ENCODE data around the gene BAX.

BAX gene

DNA sequence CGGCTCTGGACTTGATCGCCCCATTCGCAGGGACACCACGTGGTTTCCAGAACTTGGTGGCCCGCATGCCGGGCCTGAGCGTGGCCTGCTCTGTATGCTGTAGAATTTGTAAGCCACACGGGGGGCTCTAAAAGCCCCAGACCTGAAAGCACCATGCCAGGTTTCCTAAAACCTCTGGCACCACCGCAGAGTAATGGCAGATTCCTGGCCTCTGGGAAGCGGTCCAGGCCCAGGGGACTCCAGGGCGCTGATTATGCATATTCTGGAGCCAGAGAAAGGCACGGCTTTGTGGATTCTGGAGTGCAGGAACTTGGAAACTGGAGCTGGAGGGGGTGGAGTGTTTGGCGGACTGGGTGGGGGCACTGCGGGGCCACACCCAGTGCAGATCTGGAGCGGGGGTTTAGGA is 14.1 kb downstream of the BAX start:
- H3K27ac ChIP-seq (replicated peaks): no peak overlapping the region
- TF ChIP-seq CTCF (IDR thresholded peaks at IDR 0.05; ENCODE audit: insufficient read depth, low read length) (no peak), POLR2AphosphoS5 (IDR thresholded peaks at IDR 0.05; ENCODE audit: low read depth) (no peak), SPI1 (IDR thresholded peaks at IDR 0.05; ENCODE audit: borderline replicate concordance, low read depth) (no peak), GABPA (IDR thresholded peaks at IDR 0.05; ENCODE audit: low read depth) (no peak)
- no peaks in the 10 kb centered on the region for H3K27me3 ChIP-seq (ENCODE audit: insufficient read depth, poor library complexity, severe bottlenecking)
- H3K4me3 ChIP-seq (replicated peaks; ENCODE audit: insufficient read depth, low read length): no peak overlapping the region
- DNase-seq (ENCODE audit: low read depth in 1 of 2, low spot score in 1 of 2): no peak

GRCh38 chr19:48969276-48970138 is 14.8 kb downstream of the BAX start:
- H3K27ac ChIP-seq (replicated peaks): no peak overlapping the region
- H3K4me3 ChIP-seq (replicated peaks; ENCODE audit: insufficient read depth, low read length): no peak overlapping the region

DNA sequence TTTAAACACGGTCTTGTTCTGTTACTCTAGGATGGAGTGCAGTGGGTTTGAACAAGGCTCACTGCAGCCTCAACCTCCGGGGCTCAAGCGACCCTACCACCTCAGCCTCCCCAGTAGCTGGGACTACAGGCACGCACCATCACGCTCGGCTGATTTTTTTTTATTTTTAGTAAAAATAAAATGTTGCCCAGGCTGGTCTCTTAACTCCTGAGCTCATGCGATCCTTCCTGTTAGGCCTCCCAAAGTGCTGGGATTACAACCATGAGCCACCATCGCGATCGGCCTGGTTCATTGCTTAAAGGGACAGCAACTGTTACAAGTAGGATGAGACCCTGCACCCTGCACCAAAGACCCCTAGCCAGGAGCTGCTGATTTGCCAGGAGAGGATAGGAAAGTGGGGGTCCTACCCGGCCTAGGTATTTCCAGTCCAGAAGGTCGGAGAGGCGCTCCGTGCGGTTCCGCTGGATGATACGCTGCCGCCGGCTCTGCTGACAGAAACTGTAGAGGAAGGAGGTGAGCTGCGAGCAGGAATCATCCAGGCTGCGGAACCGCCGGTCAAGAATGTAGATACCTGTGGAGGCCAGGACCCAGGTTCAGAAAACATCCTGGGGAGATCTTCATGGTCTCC is 15.6 kb downstream of the BAX start:
- Histone ChIP-seq H3K4me3 (replicated peaks; ENCODE audit: insufficient read depth, low read length) (no peak overlapping the region), H3K27ac (replicated peaks) (no peak overlapping the region), H3K27me3 (ENCODE audit: insufficient read depth, poor library complexity, severe bottlenecking) (no peaks in the 10 kb centered on the region)
- no peak for DNase-seq (ENCODE audit: low read depth in 1 of 2, low spot score in 1 of 2)
- TF ChIP-seq POLR2AphosphoS5 (IDR thresholded peaks at IDR 0.05; ENCODE audit: low read depth) (no peak), SPI1 (IDR thresholded peaks at IDR 0.05; ENCODE audit: borderline replicate concordance, low read depth) (no peak), CTCF (IDR thresholded peaks at IDR 0.05; ENCODE audit: insufficient read depth, low read length) (no peak), GABPA (IDR thresholded peaks at IDR 0.05; ENCODE audit: low read depth) (no peak), REST (IDR thresholded peaks at IDR 0.05; ENCODE audit: insufficient replicate concordance, low read depth) (no peak)

More at GRCh38 chr19:48969276-48970138, 14.8 kb downstream of the BAX start:
- no peaks in the 10 kb centered on the region for H3K27me3 ChIP-seq (ENCODE audit: insufficient read depth, poor library complexity, severe bottlenecking)
- TF ChIP-seq REST (IDR thresholded peaks at IDR 0.05; ENCODE audit: insufficient replicate concordance, low read depth) (no peak), GABPA (IDR thresholded peaks at IDR 0.05; ENCODE audit: low read depth) (no peak)
- no peak for DNase-seq (ENCODE audit: low read depth in 1 of 2, low spot score in 1 of 2)

- H3K4me3 ChIP-seq (replicated peaks; ENCODE audit: insufficient read depth, low read length): no peak overlapping the region
- peak in 1 of 2 experiments; percentile 79 for DNase-seq (ENCODE audit: low read depth in 1 of 2, low spot score in 1 of 2)
- TF ChIP-seq REST (IDR thresholded peaks at IDR 0.05; ENCODE audit: insufficient replicate concordance, low read depth) (no peak), SPI1 (IDR thresholded peaks at IDR 0.05; ENCODE audit: borderline replicate concordance, low read depth) (peak; percentile 82), CTCF (IDR thresholded peaks at IDR 0.05; ENCODE audit: insufficient read depth, low read length) (peak; percentile 91)
- no peaks in the 10 kb centered on the region for H3K27me3 ChIP-seq (ENCODE audit: insufficient read depth, poor library complexity, severe bottlenecking)
- no peak overlapping the region for H3K27ac ChIP-seq (replicated peaks)
These were observed 16.3 kb downstream of the BAX start for GRCh38 chr19:48970923-48971395.
